Keratinocyte (primary cell): ENCODE measurements around the gene BRPF1.

Experiments used
- EZH2 ChIP-seq: IDR thresholded peaks from one replicate; pipeline ENCODE4 v1.6.1; 2012; ENCODE audit warnings: inconsistent platforms, mild to moderate bottlenecking, low read length, moderate library complexity
- TF ChIP-seq, protein P1 (sequence below), 3 experiments: IDR thresholded peaks in 1 of 3; conservative IDR thresholded peaks in 1 of 3; optimal IDR thresholded peaks in 1 of 3; 2 replicates in 2 of 3; 3 replicates in 1 of 3; pipeline versions ENCODE3 to v1.5.1; 2011; ENCODE audit warnings: low read length in 3 of 3, mild to moderate bottlenecking in 3 of 3, moderate library complexity in 2 of 3, control low read depth in 1 of 3, inconsistent platforms in 1 of 3; ENCODE audit not compliant: insufficient read depth in 2 of 3; ENCODE audit errors: extremely low read depth in 1 of 3

DNA sequence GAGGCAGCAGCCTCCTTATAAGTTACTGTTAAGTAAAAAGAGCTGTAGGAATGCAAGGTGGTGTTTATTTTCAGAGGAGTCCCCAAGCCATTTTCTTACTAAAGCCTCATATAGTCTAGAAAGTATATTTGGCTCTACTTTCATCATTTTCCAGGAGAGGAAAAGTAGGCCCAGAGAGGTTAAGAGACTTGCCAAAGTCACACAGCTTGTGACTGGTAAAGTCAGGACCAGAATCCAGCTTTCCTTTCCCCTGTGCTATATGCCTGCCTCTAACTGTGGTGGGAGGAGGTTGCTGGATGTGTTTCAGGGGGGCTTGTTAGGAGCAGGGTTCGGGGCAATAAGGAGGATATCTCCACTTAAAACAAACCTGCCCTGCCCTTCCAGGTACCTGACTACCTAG lies 11.0 kb downstream of the BRPF1 start:
- TF ChIP-seq EZH2, result no peak
- TF ChIP-seq, protein P1, sequence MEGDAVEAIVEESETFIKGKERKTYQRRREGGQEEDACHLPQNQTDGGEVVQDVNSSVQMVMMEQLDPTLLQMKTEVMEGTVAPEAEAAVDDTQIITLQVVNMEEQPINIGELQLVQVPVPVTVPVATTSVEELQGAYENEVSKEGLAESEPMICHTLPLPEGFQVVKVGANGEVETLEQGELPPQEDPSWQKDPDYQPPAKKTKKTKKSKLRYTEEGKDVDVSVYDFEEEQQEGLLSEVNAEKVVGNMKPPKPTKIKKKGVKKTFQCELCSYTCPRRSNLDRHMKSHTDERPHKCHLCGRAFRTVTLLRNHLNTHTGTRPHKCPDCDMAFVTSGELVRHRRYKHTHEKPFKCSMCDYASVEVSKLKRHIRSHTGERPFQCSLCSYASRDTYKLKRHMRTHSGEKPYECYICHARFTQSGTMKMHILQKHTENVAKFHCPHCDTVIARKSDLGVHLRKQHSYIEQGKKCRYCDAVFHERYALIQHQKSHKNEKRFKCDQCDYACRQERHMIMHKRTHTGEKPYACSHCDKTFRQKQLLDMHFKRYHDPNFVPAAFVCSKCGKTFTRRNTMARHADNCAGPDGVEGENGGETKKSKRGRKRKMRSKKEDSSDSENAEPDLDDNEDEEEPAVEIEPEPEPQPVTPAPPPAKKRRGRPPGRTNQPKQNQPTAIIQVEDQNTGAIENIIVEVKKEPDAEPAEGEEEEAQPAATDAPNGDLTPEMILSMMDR (optimal IDR thresholded peaks at IDR 0.05 in 1 of 3, IDR thresholded peaks at IDR 0.05 in 1 of 3, conservative IDR thresholded peaks at IDR 0.05 in 1 of 3; ENCODE audit: extremely low read depth in 1 of 3, insufficient read depth in 2 of 3, low read length in 3 of 3), result no peak
